Activated T-helper 1 cell treated with anti-CD3 and anti-CD28 coated beads, Interleukin-12 subunit alpha, Interleukin-12 subunit beta, Interleukin-2, Interleukin-4 antibody, amounts not matched to agents 30 ng/mL and 10 ng/mL and 1 ng/mL, durations not matched to agents 14 hours and 24 hours and 36 hours (primary cell): ENCODE results near the gene TMEM225B. TPM values are rescaled to one million over a fixed set of nuclear protein-coding genes. Genes with fewer than 3 reads are reported as not detected.
A peak's percentile ranks its signal among the peaks of the same experiment; 100 is the strongest.
"Not testable (repeated sequence)": the region's sequence is repeated elsewhere in the genome, so short reads cannot be mapped to it uniquely, and the experiment has no call there.

Experiments used
- DNase-seq: peaks from one replicate; pipeline ENCODE4 v3.0.0; 2021; ENCODE audit warnings: low spot score
- H3K27ac Mint-ChIP-seq: one replicate; pipeline ENCODE4 v1.8.0; 2021; ENCODE audit warnings: mild to moderate bottlenecking, mixed read lengths
- H3K27me3 Mint-ChIP-seq: one replicate; pipeline ENCODE4 v1.8.0; 2022; ENCODE audit warnings: mild to moderate bottlenecking, moderate library complexity, mixed read lengths; ENCODE audit not compliant: insufficient read depth
- H3K36me3 Mint-ChIP-seq: one replicate; pipeline ENCODE4 v1.8.0; 2021; ENCODE audit warnings: low read depth, mixed read lengths
- H3K4me1 Mint-ChIP-seq: one replicate; pipeline ENCODE4 v1.8.0; 2021; ENCODE audit warnings: low read depth, mixed read lengths
- H3K4me3 Mint-ChIP-seq: one replicate; pipeline ENCODE4 v1.8.0; 2021; ENCODE audit warnings: mild to moderate bottlenecking, moderate library complexity, mixed read lengths
- H3K9me3 Mint-ChIP-seq: one replicate; pipeline ENCODE4 v1.8.0; 2021; ENCODE audit warnings: mixed read lengths
- intact Hi-C: fragments of 100-400 bp; cut with micrococcal nuclease; formaldehyde crosslinking; loops from one replicate; pipeline ENCODE4 v1.15.1; 2024
- total RNA-seq: library from RNA; stranded (reverse); gene quantifications from 2 replicates; pipeline ENCODE4 v1.2.3, GENCODE V29; 2022

TMEM225B gene
- 0.60 and 0.64 TPM in 2 replicates for total RNA-seq

- Mint-ChIP-seq H3K27me3 (no peaks in the 10 kb centered on the region), H3K27ac (no peak within 1 kb of the TSS), H3K9me3 (no peaks in the 10 kb centered on the region), H3K4me1 (no peaks in the 10 kb centered on the region), H3K36me3 (no peaks in the 10 kb centered on the region), H3K4me3 (no peak within 1 kb of the TSS)
- intact Hi-C loops, result no loop called here
- DNase-seq, result peak; percentile 37
Measured at GRCh38 chr7:99597762-99598501, at the start of gene TMEM225B. TMEM225B (plus strand) TSS chr7:99598267; CDS start chr7:99604389, 6,122 bp downstream.

- DNase-seq, H3K27ac Mint-ChIP-seq, H3K27me3 Mint-ChIP-seq, intact Hi-C loops: not testable (repeated sequence)
- peaks cover 30% of the 10 kb centered on the region for H3K9me3 Mint-ChIP-seq
- peak overlapping the region; percentile 30 for H3K4me3 Mint-ChIP-seq
- H3K4me1 Mint-ChIP-seq, result peaks cover 21% of the 10 kb centered on the region
- peaks cover 17% of the 10 kb centered on the region for H3K36me3 Mint-ChIP-seq
Measured at GRCh38 chr7:99549545-99549944, 48.5 kb upstream of the TMEM225B start.

GRCh38 chr7:99551334-99551733, 46.7 kb upstream of the TMEM225B start:
- H3K27me3 Mint-ChIP-seq, result no peaks in the 10 kb centered on the region
- peaks cover 21% of the 10 kb centered on the region for H3K36me3 Mint-ChIP-seq
- intact Hi-C loops, result loop anchor here (5.0 to 10.0 kb wide), 2 partner anchors 443 to 721 kb away; no protein-coding TSS in a partner anchor
- peaks cover 25% of the 10 kb centered on the region for H3K9me3 Mint-ChIP-seq
- peaks cover 30% of the 10 kb centered on the region for H3K4me1 Mint-ChIP-seq
- H3K4me3 Mint-ChIP-seq, result peak overlapping the region; percentile 90
- H3K27ac Mint-ChIP-seq, result peak overlapping the region; percentile 31
- no peak for DNase-seq

GRCh38 chr7:99551767-99552463, 46.2 kb upstream of the TMEM225B start, which contains the start of gene FAM200A:
FAM200A (minus strand) TSS chr7:99552114; CDS start chr7:99548407, 3,707 bp downstream.
- Mint-ChIP-seq H3K36me3 (peaks cover 21% of the 10 kb centered on the region), H3K27me3 (no peaks in the 10 kb centered on the region), H3K4me1 (peaks cover 31% of the 10 kb centered on the region), H3K27ac (peak within 1 kb of the TSS; percentile 31), H3K4me3 (peak within 1 kb of the TSS; percentile 90), H3K9me3 (peaks cover 20% of the 10 kb centered on the region)
- intact Hi-C loops, result loop anchor here (1.0 to 10.0 kb wide), 5 partner anchors 48 to 720 kb away; partner anchors contain the start of genes ZKSCAN5, ZNF394 and ZSCAN25
- peak; percentile 75 for DNase-seq

GRCh38 chr7:99553039-99553438, 45.0 kb upstream of the TMEM225B start:
- Mint-ChIP-seq H3K4me1 (peaks cover 38% of the 10 kb centered on the region), H3K4me3 (peak overlapping the region; percentile 16), H3K9me3 (peaks cover 15% of the 10 kb centered on the region), H3K27ac (no peak overlapping the region), H3K27me3 (no peaks in the 10 kb centered on the region), H3K36me3 (peaks cover 23% of the 10 kb centered on the region)
- intact Hi-C loops, result loop anchor here (5.0 to 10.0 kb wide), 2 partner anchors 442 to 719 kb away; no protein-coding TSS in a partner anchor
- no peak for DNase-seq

- H3K9me3 Mint-ChIP-seq, result peaks cover 7% of the 10 kb centered on the region
- no peaks in the 10 kb centered on the region for H3K27me3 Mint-ChIP-seq
- no peak overlapping the region for H3K27ac Mint-ChIP-seq
- peaks cover 13% of the 10 kb centered on the region for H3K36me3 Mint-ChIP-seq
- no peak for DNase-seq
- no peak overlapping the region for H3K4me3 Mint-ChIP-seq
- intact Hi-C loops, result loop anchor here (5.0 to 10.0 kb wide), 3 partner anchors 440 to 717 kb away; partner anchors contain the start of gene ZKSCAN1
- H3K4me1 Mint-ChIP-seq, result peaks cover 38% of the 10 kb centered on the region
Measured at GRCh38 chr7:99554939-99555338, 43.1 kb upstream of the TMEM225B start.

GRCh38 chr7:99557196-99557607, 40.9 kb upstream of the TMEM225B start:
- Mint-ChIP-seq H3K4me1 (peaks cover 46% of the 10 kb centered on the region), H3K27ac (peak overlapping the region; percentile 98), H3K4me3 (peak overlapping the region; percentile 100), H3K36me3 (peaks cover 26% of the 10 kb centered on the region), H3K27me3 (no peaks in the 10 kb centered on the region), H3K9me3 (no peaks in the 10 kb centered on the region)
- no peak for DNase-seq
- intact Hi-C loops, result loop anchor here (5.0 to 10.0 kb wide), 2 partner anchors 438 to 460 kb away; partner anchors contain the start of gene ZKSCAN1

GRCh38 chr7:99557940-99558305, 40.1 kb upstream of the TMEM225B start:
- peak overlapping the region; percentile 100 for H3K4me3 Mint-ChIP-seq
- peak overlapping the region; percentile 98 for H3K27ac Mint-ChIP-seq
- peaks cover 34% of the 10 kb centered on the region for H3K36me3 Mint-ChIP-seq
- H3K9me3 Mint-ChIP-seq, result no peaks in the 10 kb centered on the region
- no peaks in the 10 kb centered on the region for H3K27me3 Mint-ChIP-seq
- DNase-seq, result no peak
- intact Hi-C loops, result loop anchor here (1.0 to 10.0 kb wide), 11 partner anchors 54 to 523 kb away; partner anchors contain the start of genes ATP5MF, BUD31, PDAP1 and TRIM4
- peaks cover 50% of the 10 kb centered on the region for H3K4me1 Mint-ChIP-seq

GRCh38 chr7:99558306-99559174, 39.5 kb upstream of the TMEM225B start, which contains the start of gene ZNF655:
ZNF655 (plus strand) TSS chr7:99558642; CDS start chr7:99560560, 1,918 bp downstream.
- Mint-ChIP-seq H3K36me3 (peaks cover 36% of the 10 kb centered on the region), H3K9me3 (no peaks in the 10 kb centered on the region), H3K4me1 (peaks cover 48% of the 10 kb centered on the region), H3K27me3 (no peaks in the 10 kb centered on the region), H3K4me3 (peak within 1 kb of the TSS; percentile 100), H3K27ac (peak within 1 kb of the TSS; percentile 98)
- peak; percentile 89 for DNase-seq
- intact Hi-C loops, result loop anchor here (1.0 to 10.0 kb wide), 11 partner anchors 54 to 522 kb away; partner anchors contain the start of genes ATP5MF, BUD31, PDAP1 and TRIM4

- DNase-seq, result no peak
- Mint-ChIP-seq H3K36me3 (peaks cover 42% of the 10 kb centered on the region), H3K27me3 (no peaks in the 10 kb centered on the region), H3K4me3 (peak overlapping the region; percentile 100), H3K9me3 (no peaks in the 10 kb centered on the region), H3K27ac (peak overlapping the region; percentile 98), H3K4me1 (peaks cover 49% of the 10 kb centered on the region)
- intact Hi-C loops, result loop anchor here (2.0 to 10.0 kb wide), 6 partner anchors 57 to 521 kb away; partner anchors contain the start of genes TRIM4, ZKSCAN1, ZNF3 and ZSCAN25
Measured at GRCh38 chr7:99559175-99559915, 38.7 kb upstream of the TMEM225B start.
